HG03558 (cell line): ENCODE results near the gene DHRS4L2.

Experiments used
- ATAC-seq: cut with Tn5 transposase; IDR thresholded peaks from one replicate; pipeline ENCODE4 v1.9.1; 2021; ENCODE audit warnings: moderate number of reproducible peaks; ENCODE audit not compliant: unreplicated experiment; ENCODE audit errors: extremely low read depth

The DHRS4L2 gene

GRCh38 chr14:24051789-24052655 is 63.3 kb downstream of the DHRS4L2 start, which contains the start of gene CARMIL3:
TSS of gene CARMIL3 (plus strand) at chr14:24052009. CDS start at chr14:24052154, 145 bp downstream.
- ATAC-seq: no peak

DNA sequence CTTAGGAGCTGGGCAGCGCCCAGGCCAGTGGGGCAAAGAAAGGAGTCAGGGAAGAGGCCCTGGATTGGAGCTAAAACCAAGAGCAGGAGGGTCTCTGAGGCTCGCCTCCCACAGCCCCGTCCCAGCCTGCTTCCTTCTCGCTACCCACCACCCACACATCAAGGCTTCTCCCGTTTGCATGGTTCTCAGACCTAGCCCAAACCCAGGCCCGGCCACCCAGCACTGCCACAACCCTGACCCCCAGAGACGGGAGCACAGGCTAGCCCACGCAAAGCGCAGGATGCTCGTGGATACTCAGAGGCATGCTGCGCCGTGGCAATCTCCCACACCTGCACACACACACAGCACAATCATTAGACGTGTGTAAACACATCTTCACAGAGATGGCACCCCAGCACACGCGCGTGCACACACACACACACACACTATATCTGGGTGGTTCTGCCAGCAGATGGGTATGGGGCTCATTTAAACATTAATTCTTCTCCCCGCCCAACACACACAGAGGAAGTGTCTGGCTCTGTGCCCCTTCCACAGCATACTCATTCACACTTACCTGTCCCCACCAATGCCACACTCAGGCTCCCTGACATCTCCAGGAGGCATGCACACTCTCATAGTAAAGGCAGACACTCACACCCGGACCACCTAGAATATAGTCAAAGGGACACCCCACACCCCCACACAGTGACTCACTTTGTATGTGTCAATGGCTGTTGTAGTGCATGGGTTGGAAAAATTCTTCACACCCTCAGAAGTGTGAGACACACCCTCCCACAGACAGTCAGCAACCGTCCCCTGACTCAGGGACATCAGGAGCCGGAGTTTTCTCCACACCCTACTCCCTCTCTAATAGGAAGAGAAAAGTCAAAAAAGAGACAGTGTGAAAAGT is 64.2 kb downstream of the DHRS4L2 start:
- ATAC-seq: no peak

DNA sequence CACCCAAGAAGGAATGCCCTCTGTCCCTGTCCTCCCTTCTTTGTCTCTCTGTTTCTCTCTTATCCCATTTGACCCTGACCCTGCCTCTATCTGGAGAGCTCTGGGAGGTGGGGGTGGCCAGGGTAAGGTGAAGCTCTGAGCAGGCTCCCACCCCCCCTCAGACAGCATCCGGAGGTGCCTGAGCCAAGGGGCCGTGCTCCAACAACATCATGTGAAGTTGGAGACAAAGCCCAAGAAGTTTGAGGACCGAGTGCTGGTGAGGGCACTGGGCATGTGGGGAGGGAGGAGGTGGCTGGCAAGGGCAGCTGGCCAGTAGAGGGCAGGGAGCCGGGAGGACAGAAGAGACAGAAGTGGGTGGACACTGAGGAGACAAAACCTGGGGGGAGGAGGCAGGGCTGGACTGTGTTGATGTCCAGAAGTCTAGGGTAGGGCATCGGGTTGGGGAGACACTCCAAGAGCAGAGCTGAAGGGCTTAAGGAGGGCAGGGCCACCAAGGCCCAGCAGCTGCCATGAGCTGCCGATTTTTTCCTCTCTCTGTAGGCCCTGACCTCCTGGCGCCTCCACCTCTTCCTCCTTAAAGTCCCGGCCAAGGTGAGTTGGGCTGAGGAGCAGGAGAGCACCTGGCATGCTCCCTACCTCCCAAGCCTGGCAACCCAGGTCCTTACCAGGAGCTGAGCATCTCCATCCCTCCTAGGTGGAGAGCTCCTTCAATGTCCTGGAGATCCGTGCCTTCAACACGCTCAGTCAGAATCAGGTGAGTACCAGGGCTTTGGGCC is 65.0 kb downstream of the DHRS4L2 start:
- no peak for ATAC-seq

DNA sequence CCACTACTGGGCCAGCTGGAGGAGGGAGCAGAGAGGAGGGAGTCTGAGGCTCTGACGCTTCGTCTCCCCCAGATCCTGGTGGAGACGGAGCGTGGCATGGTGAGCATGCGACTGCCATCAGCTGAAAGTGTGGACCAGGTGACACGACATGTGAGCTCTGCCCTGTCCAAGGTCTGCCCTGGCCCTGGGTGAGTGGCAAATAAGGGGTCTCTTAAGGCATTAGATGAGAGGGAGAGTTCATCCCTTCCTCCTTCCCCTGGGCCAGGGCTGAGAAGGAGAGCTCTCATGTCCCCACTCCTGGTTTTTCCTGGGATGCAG is 65.6 kb downstream of the DHRS4L2 start:
- ATAC-seq: no peak

- ATAC-seq: no peak
Measured at GRCh38 chr14:24054646-24055045, 65.9 kb downstream of the DHRS4L2 start.
